NT2/D1 (cell line): ENCODE measurements around the gene SUB1.

Experiments
- DNase-seq: peaks from one replicate; pipeline ENCODE4 v3.0.0-alpha.2; 2011; ENCODE audit warnings: low read depth, low spot score
- H3K27me3 ChIP-seq: 2 replicates; pipeline ENCODE4 v1.6.0; 2011; ENCODE audit warnings: mild to moderate bottlenecking; ENCODE audit not compliant: insufficient read length, insufficient read depth
- H3K36me3 ChIP-seq: 2 replicates; pipeline ENCODE4 v1.6.1; 2011; ENCODE audit warnings: mild to moderate bottlenecking, low read length, mixed read lengths; ENCODE audit not compliant: insufficient read depth, insufficient read length
- H3K4me1 ChIP-seq: 2 replicates; pipeline ENCODE4 v1.5.1; 2011; ENCODE audit not compliant: insufficient read depth, insufficient read length
- H3K4me3 ChIP-seq: 2 replicates; pipeline ENCODE4 v1.5.1; 2011; ENCODE audit warnings: low read depth; ENCODE audit not compliant: insufficient read length
- H3K9ac ChIP-seq: 2 replicates; pipeline ENCODE4 v1.6.0; 2011; ENCODE audit warnings: low read depth; ENCODE audit not compliant: insufficient read length
- H3K9me3 ChIP-seq: 2 replicates; pipeline ENCODE4 v1.5.1; 2011; ENCODE audit warnings: mild to moderate bottlenecking, low read length; ENCODE audit not compliant: insufficient read depth
- SUZ12 ChIP-seq: IDR thresholded peaks from 2 replicates; pipeline ENCODE4 v1.6.1; 2011; ENCODE audit not compliant: insufficient read length, insufficient read depth; ENCODE audit errors: extremely low read depth
- YY1 ChIP-seq: IDR thresholded peaks from 2 replicates; pipeline ENCODE4 v1.6.1; 2011; ENCODE audit not compliant: insufficient read length, insufficient read depth
- ZNF274 ChIP-seq: IDR thresholded peaks from 2 replicates; pipeline ENCODE4 v1.6.1; 2011; ENCODE audit warnings: mild to moderate bottlenecking, low read depth, low read length

SUB1 gene

DNA sequence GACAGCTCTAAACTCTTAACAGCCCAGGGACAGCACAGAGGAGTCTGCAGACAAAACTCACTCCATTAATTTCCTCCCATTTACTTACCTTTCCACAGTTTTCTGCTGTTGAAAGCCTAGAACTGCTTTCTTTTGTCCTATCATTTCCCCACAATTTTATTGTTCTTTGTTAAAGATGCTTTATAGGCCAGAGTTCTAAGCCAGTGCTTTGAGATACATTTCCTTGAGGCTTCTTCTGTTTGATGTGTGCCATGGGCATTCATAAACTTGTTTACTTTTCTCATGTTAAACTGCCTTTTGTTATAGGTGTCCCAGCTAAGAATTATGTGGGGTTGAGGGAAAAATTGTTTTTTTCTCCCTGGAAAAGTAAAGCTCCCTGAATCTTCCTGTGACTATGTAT lies 25.9 kb upstream of the SUB1 start:
- no peaks in the 10 kb centered on the region for H3K27me3 ChIP-seq

GRCh38 chr5:32559921-32560320 lies 25.4 kb upstream of the SUB1 start:
- TF ChIP-seq ZNF274 (no peak), SUZ12 (no peak), YY1 (no peak)
- DNase-seq = no peak
- H3K9ac ChIP-seq = no peak overlapping the region
- no peak overlapping the region for H3K4me3 ChIP-seq
- H3K36me3 ChIP-seq = no peaks in the 10 kb centered on the region
- H3K9me3 ChIP-seq = no peaks in the 10 kb centered on the region
- no peaks in the 10 kb centered on the region for H3K27me3 ChIP-seq
- no peaks in the 10 kb centered on the region for H3K4me1 ChIP-seq

More for the DNA sequence above, 25.9 kb upstream of the SUB1 start:
- no peaks in the 10 kb centered on the region for H3K4me1 ChIP-seq
- H3K9ac ChIP-seq = no peak overlapping the region
- TF ChIP-seq SUZ12 (no peak), YY1 (no peak), ZNF274 (no peak)
- H3K36me3 ChIP-seq = no peaks in the 10 kb centered on the region
- H3K4me3 ChIP-seq = no peak overlapping the region
- no peaks in the 10 kb centered on the region for H3K9me3 ChIP-seq
- no peak for DNase-seq

DNA sequence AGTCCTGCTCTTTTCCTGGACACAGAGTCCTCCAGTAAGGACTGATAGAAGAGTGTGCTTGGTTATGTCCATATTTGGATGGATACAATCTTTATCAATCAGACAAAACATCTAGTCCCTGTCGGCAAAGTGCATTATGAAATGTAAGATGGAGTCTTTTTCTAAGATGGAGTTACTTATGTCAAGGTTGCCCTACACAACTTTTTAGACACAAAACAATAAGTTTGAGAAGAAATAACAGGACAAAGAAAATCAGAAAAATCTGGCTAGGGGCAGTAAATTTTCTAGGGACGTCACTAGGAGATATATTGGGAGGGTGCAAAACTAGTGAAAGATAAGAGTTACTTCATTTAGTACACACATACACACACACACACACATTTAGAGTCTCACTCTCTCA lies 23.3 kb upstream of the SUB1 start:
- no peaks in the 10 kb centered on the region for H3K9me3 ChIP-seq
- no peaks in the 10 kb centered on the region for H3K4me1 ChIP-seq
- H3K27me3 ChIP-seq = no peaks in the 10 kb centered on the region
- H3K36me3 ChIP-seq = no peaks in the 10 kb centered on the region
- H3K9ac ChIP-seq = no peak overlapping the region
- H3K4me3 ChIP-seq = no peak overlapping the region
- no peak for DNase-seq
- TF ChIP-seq ZNF274 (no peak), SUZ12 (no peak), YY1 (no peak)

DNA sequence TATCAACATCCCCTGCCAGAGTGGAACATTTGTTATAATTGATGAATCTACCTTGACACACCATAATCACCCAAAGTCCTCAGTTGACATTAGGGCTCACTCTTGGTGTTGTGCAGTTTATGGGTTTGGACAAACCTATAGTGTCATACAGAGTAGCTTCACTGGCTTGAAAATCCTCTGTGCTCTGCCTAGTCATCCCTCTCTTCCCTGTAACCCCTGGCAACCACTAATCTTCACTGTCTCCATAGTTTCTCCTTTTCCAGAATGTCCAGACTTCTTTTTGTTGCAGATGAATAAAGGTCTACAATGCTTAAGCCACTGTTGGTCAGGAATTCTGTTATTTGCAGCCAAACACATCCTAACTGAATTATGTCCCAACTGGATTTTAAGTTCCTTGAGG lies 22.5 kb upstream of the SUB1 start:
- TF ChIP-seq YY1 = no peak
- no peaks in the 10 kb centered on the region for H3K27me3 ChIP-seq
- no peaks in the 10 kb centered on the region for H3K9me3 ChIP-seq
- H3K4me1 ChIP-seq = no peaks in the 10 kb centered on the region
- H3K36me3 ChIP-seq = no peaks in the 10 kb centered on the region
- H3K9ac ChIP-seq = no peak overlapping the region
- no peak overlapping the region for H3K4me3 ChIP-seq
- DNase-seq = no peak

- Histone ChIP-seq H3K9me3 (no peaks in the 10 kb centered on the region), H3K9ac (no peak overlapping the region), H3K27me3 (no peaks in the 10 kb centered on the region), H3K4me1 (no peaks in the 10 kb centered on the region), H3K36me3 (no peaks in the 10 kb centered on the region), H3K4me3 (no peak overlapping the region)
- no peak for DNase-seq
- TF ChIP-seq YY1 (no peak), ZNF274 (no peak), SUZ12 (no peak)
These were observed 21.7 kb upstream of the SUB1 start for GRCh38 chr5:32563614-32564013.

- Histone ChIP-seq H3K36me3 (no peaks in the 10 kb centered on the region), H3K27me3 (no peaks in the 10 kb centered on the region), H3K4me3 (no peak overlapping the region), H3K9ac (no peak overlapping the region), H3K9me3 (no peaks in the 10 kb centered on the region), H3K4me1 (no peaks in the 10 kb centered on the region)
- no peak for TF ChIP-seq ZNF274
- no peak for TF ChIP-seq SUZ12
- no peak for TF ChIP-seq YY1
- no peak for DNase-seq
These were observed 20.2 kb upstream of the SUB1 start for GRCh38 chr5:32565145-32565544.

DNA sequence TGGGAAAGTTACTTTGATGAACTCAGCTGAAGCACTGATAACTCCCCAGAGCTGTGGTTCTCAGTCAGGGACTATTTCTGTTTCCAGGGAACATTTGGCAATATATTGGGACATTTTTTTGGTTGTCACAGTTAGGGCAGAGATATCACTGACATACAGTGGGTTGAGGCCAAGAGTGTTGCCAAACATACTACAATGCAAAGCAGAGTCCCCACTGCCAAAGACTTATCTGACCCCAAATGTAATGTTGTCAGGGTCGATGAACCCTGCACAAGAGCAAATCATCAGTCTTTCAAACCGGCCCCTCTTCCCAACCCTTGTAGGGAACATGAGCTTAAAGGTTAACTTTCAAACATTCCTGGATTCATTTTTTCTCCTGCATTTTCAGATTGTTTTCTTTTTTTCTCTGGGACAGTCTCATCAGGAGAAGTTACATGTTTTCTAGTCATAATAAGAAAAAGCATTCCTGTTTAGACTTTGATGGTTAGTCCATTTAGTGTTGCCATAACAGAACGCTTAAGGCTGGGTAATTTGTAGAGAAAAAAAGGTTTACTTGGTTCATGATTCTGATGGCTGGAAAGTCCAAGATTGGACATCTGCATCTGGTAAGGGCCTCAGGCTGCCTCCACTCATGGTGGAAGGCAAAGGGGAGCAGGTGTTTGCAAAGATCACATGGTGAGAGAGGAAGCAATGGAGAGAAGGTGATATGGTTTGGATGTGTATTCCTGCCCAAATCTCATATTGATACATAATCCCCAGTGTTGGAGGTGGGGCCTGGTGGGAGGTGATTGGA lies 18.8 kb upstream of the SUB1 start:
- TF ChIP-seq SUZ12 (no peak), YY1 (no peak), ZNF274 (no peak)
- no peaks in the 10 kb centered on the region for H3K27me3 ChIP-seq
- H3K4me3 ChIP-seq = no peak overlapping the region
- no peaks in the 10 kb centered on the region for H3K4me1 ChIP-seq
- no peaks in the 10 kb centered on the region for H3K9me3 ChIP-seq
- no peak for DNase-seq
- no peaks in the 10 kb centered on the region for H3K36me3 ChIP-seq
- no peak overlapping the region for H3K9ac ChIP-seq

- no peaks in the 10 kb centered on the region for H3K36me3 ChIP-seq
- DNase-seq = no peak
- H3K9me3 ChIP-seq = no peaks in the 10 kb centered on the region
- no peak overlapping the region for H3K9ac ChIP-seq
- H3K4me3 ChIP-seq = no peak overlapping the region
- no peak for TF ChIP-seq SUZ12
- TF ChIP-seq YY1 = no peak
- no peak for TF ChIP-seq ZNF274
- no peaks in the 10 kb centered on the region for H3K27me3 ChIP-seq
- no peaks in the 10 kb centered on the region for H3K4me1 ChIP-seq
These were observed 14.2 kb upstream of the SUB1 start for GRCh38 chr5:32571128-32571527.
